H1 (cell line): ENCODE data around the gene PITPNC1. TPM values are rescaled to one million over a fixed set of nuclear protein-coding genes. Genes with fewer than 3 reads are reported as not detected.

Experiments used
- CTCF ChIA-PET: fragments of 300-600 bp; sonication (Branson Sonifier 250); formaldehyde crosslinking; loops from one replicate; lab custom pipeline; 2021; ENCODE audit not compliant: partially characterized antibody; lab: Charles Lee
- POLR2A ChIA-PET: fragments of 300-600 bp; sonication (Branson Sonifier 250); formaldehyde crosslinking; loops from one replicate; lab custom pipeline; 2021; ENCODE audit warnings: inconsistent platforms; ENCODE audit not compliant: partially characterized antibody; lab: Charles Lee
- DNase-seq, 2 experiments: peaks; one replicate each; pipeline versions ENCODE4 v3.0.0 to v3.0.0-alpha.2; 2010 to 2022; ENCODE audit warnings: low spot score in 2 of 2, low read depth in 1 of 2, mixed read lengths in 1 of 2
- FAIRE-seq: peaks from 2 replicates; lab custom pipeline; 2011; peaks lifted over from hg19 to GRCh38; lab: Jason Lieb, UNC
- H2AFZ ChIP-seq: 2 replicates; pipeline ENCODE4 v1.8.1; 2012; ENCODE audit warnings: low read length, inconsistent platforms
- H2AK5ac ChIP-seq: 2 replicates; pipeline ENCODE4 v1.6.1; 2013; ENCODE audit warnings: low read depth, low read length
- H2BK120ac ChIP-seq: replicated peaks from 2 replicates; pipeline ENCODE3; 2013; ENCODE audit warnings: low read depth, low read length, inconsistent platforms
- H2BK12ac ChIP-seq: 2 replicates; pipeline ENCODE4 v1.6.1; 2013; ENCODE audit warnings: low read depth, low read length
- H2BK15ac ChIP-seq: 2 replicates; pipeline ENCODE4 v1.6.1; 2013; ENCODE audit warnings: low read length
- H2BK20ac ChIP-seq: 2 replicates; pipeline ENCODE4 v1.6.1; 2013; ENCODE audit warnings: low read length
- H2BK5ac ChIP-seq: 2 replicates; pipeline ENCODE4 v1.6.1; 2013; ENCODE audit warnings: low read depth, low read length
- H3K14ac ChIP-seq: 2 replicates; pipeline ENCODE4 v1.6.1; 2013; ENCODE audit warnings: inconsistent platforms; ENCODE audit not compliant: insufficient read length
- H3K18ac ChIP-seq: 2 replicates; pipeline ENCODE4 v1.6.1; 2013; ENCODE audit warnings: low read length; ENCODE audit errors: extremely low read depth
- H3K23ac ChIP-seq: 2 replicates; pipeline ENCODE4 v1.6.1; 2013; ENCODE audit warnings: inconsistent platforms; ENCODE audit not compliant: insufficient read length
- H3K23me2 ChIP-seq: 2 replicates; pipeline ENCODE4 v1.6.1; 2013; ENCODE audit warnings: low read depth, low read length
- H3K27ac ChIP-seq: 2 replicates; pipeline ENCODE4 v1.6.1; 2011; ENCODE audit warnings: low read depth, low read length, inconsistent platforms
- H3K27me3 ChIP-seq, 4 experiments: replicated peaks in 1 of 4; 1 replicate in 1 of 4; 2 replicates in 3 of 4; pipeline versions ENCODE4 v1.6.1 to v1.8.1; 2011 to 2013; ENCODE audit warnings: low read length in 3 of 4, mild to moderate bottlenecking in 3 of 4, inconsistent platforms in 2 of 4, mixed read lengths in 2 of 4, moderate library complexity in 1 of 4; ENCODE audit not compliant: control insufficient read depth in 3 of 4, insufficient read depth in 3 of 4; ENCODE audit errors: extremely low read depth in 1 of 4
- H3K36me3 ChIP-seq, 4 experiments: 2 replicates each; pipeline versions ENCODE4 v1.6.1 to v1.8.1; 2011 to 2013; ENCODE audit warnings: mild to moderate bottlenecking in 4 of 4, low read length in 3 of 4, moderate library complexity in 2 of 4, control low read depth in 1 of 4, inconsistent platforms in 1 of 4; ENCODE audit not compliant: insufficient read depth in 4 of 4, control insufficient read depth in 2 of 4
- H3K4ac ChIP-seq: replicated peaks from 2 replicates; pipeline ENCODE3; 2013; ENCODE audit warnings: low read length, low read depth, mixed read lengths, inconsistent platforms; ENCODE audit not compliant: insufficient read length
- H3K4me1 ChIP-seq, 4 experiments: replicated peaks in 1 of 4; 1 replicate in 1 of 4; 2 replicates in 3 of 4; pipeline versions ENCODE4 v1.6.1 to v1.8.1; 2011 to 2013; ENCODE audit warnings: low read length in 3 of 4, inconsistent platforms in 2 of 4, mixed read lengths in 1 of 4; ENCODE audit not compliant: insufficient read depth in 4 of 4, control insufficient read depth in 3 of 4
- H3K4me2 ChIP-seq, 2 experiments: 2 replicates each; pipeline versions ENCODE4 v1.6.1 to v1.8.1; 2011 to 2013; ENCODE audit warnings: low read depth in 2 of 2, low read length in 2 of 2, control low read depth in 1 of 2, inconsistent platforms in 1 of 2, mild to moderate bottlenecking in 1 of 2; ENCODE audit not compliant: insufficient read depth in 1 of 2
- H3K4me3 ChIP-seq, 4 experiments: fragments of 200-600, 300-600 bp in 1 of 4; sonication (generic), shearing (Covaris generic), sonication (Bioruptor Twin) in 1 of 4; 2 replicates each; pipeline versions ENCODE4 v1.5.1 to v1.8.1; 2011 to 2016; ENCODE audit warnings: low read length in 4 of 4, low read depth in 3 of 4, control low read depth in 2 of 4, inconsistent platforms in 2 of 4, mild to moderate bottlenecking in 2 of 4, mixed read lengths in 1 of 4, moderate library complexity in 1 of 4; ENCODE audit not compliant: insufficient read depth in 2 of 4; ENCODE audit errors: extremely low read depth in 1 of 4
- H3K56ac ChIP-seq: replicated peaks from 2 replicates; pipeline ENCODE3; 2013; ENCODE audit warnings: low read depth, mild to moderate bottlenecking, mixed read lengths, low read length, inconsistent platforms; ENCODE audit not compliant: insufficient read length
- H3K79me1 ChIP-seq: 2 replicates; pipeline ENCODE4 v1.6.1; 2013; ENCODE audit warnings: low read depth, low read length, control low read depth
- H3K79me2 ChIP-seq, 2 experiments: 2 replicates each; pipeline versions ENCODE4 v1.6.1 to v1.8.1; 2012 to 2013; ENCODE audit warnings: low read length in 2 of 2, mild to moderate bottlenecking in 2 of 2, inconsistent platforms in 1 of 2; ENCODE audit not compliant: insufficient read depth in 2 of 2, control insufficient read depth in 1 of 2
- H3K9ac ChIP-seq, 4 experiments: replicated peaks in 1 of 4; 1 replicate in 1 of 4; 2 replicates in 3 of 4; pipeline versions ENCODE4 v1.6.1 to v1.8.1; 2011 to 2013; ENCODE audit warnings: low read depth in 3 of 4, low read length in 3 of 4, control low read depth in 2 of 4, mild to moderate bottlenecking in 2 of 4, moderate library complexity in 2 of 4, inconsistent platforms in 1 of 4; ENCODE audit errors: extremely low read depth in 1 of 4
- H3K9me3 ChIP-seq, 2 experiments: 2 replicates each; pipeline versions ENCODE4 v1.6.1 to v1.8.1; 2012 to 2013; ENCODE audit warnings: mild to moderate bottlenecking in 2 of 2, moderate library complexity in 2 of 2, control low read depth in 1 of 2, inconsistent platforms in 1 of 2, low read depth in 1 of 2, low read length in 1 of 2, mixed read lengths in 1 of 2; ENCODE audit not compliant: insufficient read depth in 2 of 2
- H4K20me1 ChIP-seq, 2 experiments: replicated peaks in 1 of 2; 2 replicates each; pipeline versions ENCODE3 to v1.8.1; 2011 to 2013; ENCODE audit warnings: inconsistent platforms in 2 of 2, low read length in 2 of 2, mild to moderate bottlenecking in 1 of 2; ENCODE audit not compliant: insufficient read depth in 2 of 2, control insufficient read depth in 1 of 2
- H4K5ac ChIP-seq: 2 replicates; pipeline ENCODE4 v1.6.1; 2013; ENCODE audit warnings: low read length, low read depth, mixed read lengths, inconsistent platforms; ENCODE audit not compliant: insufficient read length
- H4K8ac ChIP-seq: 2 replicates; pipeline ENCODE4 v1.8.0; 2013; ENCODE audit warnings: mild to moderate bottlenecking, moderate library complexity, low read length, inconsistent platforms; ENCODE audit not compliant: insufficient read depth; ENCODE audit errors: extremely low read depth
- H4K91ac ChIP-seq: replicated peaks from 2 replicates; pipeline ENCODE3; 2013; ENCODE audit warnings: low read length, mixed read lengths, inconsistent platforms; ENCODE audit not compliant: insufficient read length
- BCL11A ChIP-seq, 2 experiments: IDR thresholded peaks; one replicate each; pipeline ENCODE4 v1.6.1; 2011; ENCODE audit warnings: low read depth in 2 of 2, low read length in 2 of 2, mild to moderate bottlenecking in 2 of 2
- RAD21 ChIP-seq, 2 experiments: IDR thresholded peaks in 1 of 2; conservative IDR thresholded peaks in 1 of 2; 2 replicates each; pipeline ENCODE4 v1.6.1; 2011; ENCODE audit warnings: low read depth in 2 of 2, low read length in 2 of 2, improper control_type of control experiment in 1 of 2, inconsistent platforms in 1 of 2, mild to moderate bottlenecking in 1 of 2, moderate library complexity in 1 of 2
- WGBS, 2 experiments: shearing (Covaris generic) in 1 of 2; methylation state at CpG; one replicate each; pipeline versions ENCODE4 v1.1.6 to v1.1.7; 2013 to 2015; ENCODE audit warnings: low lambda C conversion rate in 2 of 2, mixed read lengths in 2 of 2, inconsistent platforms in 1 of 2, low coverage in 1 of 2, missing lambda C conversion rate in 1 of 2; ENCODE audit not compliant: insufficient replicate concordance in 2 of 2, insufficient coverage in 1 of 2, insufficient read length in 1 of 2; ENCODE audit errors: extremely low coverage in 1 of 2, missing lambda C conversion rate in 1 of 2; 5-methylcytosine and 5-hydroxymethylcytosine counted together
- polyA plus RNA-seq, 7 experiments: library from polyadenylated mRNA; depleted of rRNA in 3 of 7; stranded (reverse) in 5 of 7; unstranded in 2 of 7; fragments of >200 nt in 5 of 7; fragments of 200-250 nt in 2 of 7; gene quantifications; 1 replicate in 5 of 7; 2 replicates in 1 of 7; 4 replicates in 1 of 7; pipeline versions ENCODE4 v1.2.1 to v1.2.3, GENCODE V29; 2011 to 2013; ENCODE audit warnings: missing spikeins in 2 of 7, mixed read lengths in 2 of 7
- total RNA-seq: library from RNA; stranded (reverse); fragmentation: NEBNext Ultra II Directional; extraction: Animal tissue kit (Norgen Biotek cat#: 25700); gene quantifications from 2 replicates; pipeline ENCODE4 v1.2.1, GENCODE V29; 2021
- TF ChIP-seq, protein P1 (sequence below), 3 experiments: IDR thresholded peaks; 1 replicate in 2 of 3; 2 replicates in 1 of 3; pipeline versions ENCODE4 v1.5.1 to v1.6.1; 2011; ENCODE audit warnings: low read length in 3 of 3, mild to moderate bottlenecking in 3 of 3, inconsistent platforms in 2 of 3, low read depth in 1 of 3, moderate library complexity in 1 of 3; ENCODE audit not compliant: insufficient read depth in 1 of 3; ENCODE audit errors: control extremely low read depth in 1 of 3

The PITPNC1 gene
- total and polyA plus RNA-seq, 2 of the 8 experiments (the other 6 are each of a cell fraction or from before 2014, with no cell fraction given), result 17.6 to 54.7 TPM

DNA sequence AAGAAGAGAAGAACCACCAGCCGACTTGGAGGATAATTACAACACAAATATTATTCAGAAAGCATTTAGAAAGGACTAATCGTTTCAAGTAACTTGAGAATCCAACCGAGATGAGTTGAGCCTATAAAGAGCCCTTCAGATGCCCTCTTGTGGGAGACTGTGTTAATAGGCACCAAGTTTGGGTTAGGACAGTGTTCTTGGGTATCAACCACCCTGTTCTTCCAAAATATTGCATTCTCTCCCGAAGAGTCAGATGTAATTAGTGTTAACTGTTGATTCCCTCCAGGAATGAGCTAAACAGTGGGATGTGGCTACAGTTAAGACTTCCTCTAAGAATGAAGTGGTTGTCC lies 252.9 kb downstream of the PITPNC1 start:
- Histone ChIP-seq H3K27me3 (no peaks in the 10 kb centered on the region), H3K23ac (no peak overlapping the region), H3K9me3 (peaks cover 0 to 3% of the 10 kb centered on the region in 2 experiments; a peak in 1 of 4 replicates), H3K23me2 (no peaks in the 10 kb centered on the region), H2BK15ac (no peak overlapping the region), H3K4me1 (no peaks in the 10 kb centered on the region), H2BK20ac (no peak overlapping the region), H2AFZ (no peak overlapping the region), H2BK5ac (no peak overlapping the region), H4K20me1 (peaks cover 0 to 1% of the 10 kb centered on the region in 2 experiments), H3K79me1 (no peaks in the 10 kb centered on the region), H2AK5ac (no peak overlapping the region), H4K91ac (no peak overlapping the region), H3K18ac (no peak overlapping the region), H4K8ac (no peak overlapping the region), H3K9ac (no peak overlapping the region), H3K79me2 (no peaks in the 10 kb centered on the region), H3K36me3 (peaks cover 0 to 13% (median 0%) of the 10 kb centered on the region in 4 experiments; a peak in 3 of 8 replicates), H3K4ac (no peak overlapping the region), H2BK120ac (no peak overlapping the region), H3K56ac (no peak overlapping the region), H3K27ac (no peak overlapping the region), H4K5ac (no peak overlapping the region), H3K4me2 (no peak overlapping the region), H3K14ac (no peak overlapping the region), H3K4me3 (no peak overlapping the region), H2BK12ac (no peak overlapping the region)
- FAIRE-seq (no peak), DNase-seq (no peak)
- peak; percentile 44 to 57 for TF ChIP-seq RAD21 (IDR thresholded peaks at IDR 0.05 in 1 of 2, conservative IDR thresholded peaks at IDR 0.05 in 1 of 2; ENCODE audit: low read depth in 2 of 2, low read length in 2 of 2)
- TF ChIP-seq, protein P1, sequence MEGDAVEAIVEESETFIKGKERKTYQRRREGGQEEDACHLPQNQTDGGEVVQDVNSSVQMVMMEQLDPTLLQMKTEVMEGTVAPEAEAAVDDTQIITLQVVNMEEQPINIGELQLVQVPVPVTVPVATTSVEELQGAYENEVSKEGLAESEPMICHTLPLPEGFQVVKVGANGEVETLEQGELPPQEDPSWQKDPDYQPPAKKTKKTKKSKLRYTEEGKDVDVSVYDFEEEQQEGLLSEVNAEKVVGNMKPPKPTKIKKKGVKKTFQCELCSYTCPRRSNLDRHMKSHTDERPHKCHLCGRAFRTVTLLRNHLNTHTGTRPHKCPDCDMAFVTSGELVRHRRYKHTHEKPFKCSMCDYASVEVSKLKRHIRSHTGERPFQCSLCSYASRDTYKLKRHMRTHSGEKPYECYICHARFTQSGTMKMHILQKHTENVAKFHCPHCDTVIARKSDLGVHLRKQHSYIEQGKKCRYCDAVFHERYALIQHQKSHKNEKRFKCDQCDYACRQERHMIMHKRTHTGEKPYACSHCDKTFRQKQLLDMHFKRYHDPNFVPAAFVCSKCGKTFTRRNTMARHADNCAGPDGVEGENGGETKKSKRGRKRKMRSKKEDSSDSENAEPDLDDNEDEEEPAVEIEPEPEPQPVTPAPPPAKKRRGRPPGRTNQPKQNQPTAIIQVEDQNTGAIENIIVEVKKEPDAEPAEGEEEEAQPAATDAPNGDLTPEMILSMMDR (IDR thresholded peaks at IDR 0.05; ENCODE audit: control extremely low read depth in 1 of 3, insufficient read depth in 1 of 3, low read depth in 1 of 3, low read length in 3 of 3), result peak in 2 of 3 experiments; percentile 42 to 43; a peak in 2 of 4 replicates
- TF ChIP-seq BCL11A (IDR thresholded peaks at IDR 0.05; ENCODE audit: low read depth in 2 of 2, low read length in 2 of 2), result no peak
- WGBS, 2 experiments, result 75% methylated on average over 4 of the region's 4 CpGs; no CpG with 5 or more reads in 1 of the 2 experiments
- ChIA-PET POLR2A (interaction anchor here (0.6 kb wide), 1 partner anchor 352 kb away, joined by 3 read pairs; no protein-coding TSS in a partner anchor), CTCF (interaction anchor here (0.6 to 4.0 kb wide), 20 partner anchors 10 to 254 kb away, joined by 3 to 18 read pairs (median 4); no protein-coding TSS in a partner anchor)
